Erythroblast (primary cell): ENCODE data around the gene ST6GALNAC2.

Experiments
- GATA1 ChIP-seq: IDR thresholded peaks from 2 replicates; pipeline ENCODE4 v1.6.1; 2011; ENCODE audit warnings: low read depth, mild to moderate bottlenecking, control low read depth, low read length, moderate library complexity
- POLR2A ChIP-seq: IDR thresholded peaks from 2 replicates; pipeline ENCODE4 v1.6.1; 2011; ENCODE audit warnings: mild to moderate bottlenecking, low read length

- TF ChIP-seq POLR2A = no peak
- TF ChIP-seq GATA1 = no peak
Observed at GRCh38 chr17:76579281-76579680, 6.4 kb downstream of the ST6GALNAC2 start.
